Measurements from ENCODE around the gene DCTD.

DNA sequence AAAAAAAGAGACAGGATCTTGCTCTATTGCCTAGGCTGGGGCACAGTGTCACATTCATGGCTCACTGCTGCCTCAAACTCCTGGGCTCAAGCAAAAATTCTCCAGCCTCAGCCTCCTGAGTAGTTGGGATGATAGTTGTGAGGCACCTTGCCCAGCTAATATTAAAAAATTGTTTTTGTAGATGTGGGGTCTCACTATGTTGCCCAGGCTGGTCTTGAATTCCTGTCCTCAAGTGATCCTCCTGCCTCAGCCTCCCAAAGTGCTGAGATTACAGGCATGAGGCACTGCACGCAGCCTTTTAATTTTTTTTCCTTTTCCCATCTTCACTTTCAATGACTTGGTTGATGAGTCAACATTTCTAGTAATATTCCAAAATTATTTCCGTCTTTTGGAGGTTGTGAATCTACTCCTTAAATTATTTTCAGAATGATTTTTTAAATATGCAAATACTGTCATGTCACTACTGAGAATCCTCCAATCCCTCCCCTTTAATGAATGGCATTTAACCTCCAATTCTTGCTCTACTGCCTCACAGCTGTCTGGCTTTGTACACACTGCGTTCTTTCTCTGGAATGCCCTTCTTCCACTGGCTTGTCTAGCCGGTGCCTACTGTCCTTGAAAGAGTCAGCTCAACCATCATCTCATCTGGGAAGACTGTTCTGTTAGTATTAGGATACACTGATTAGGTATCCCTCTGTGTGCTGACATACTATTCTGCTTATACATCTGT is 27.5 kb upstream of the DCTD start:
- no peak for TF ChIP-seq EZH2 (IDR thresholded peaks at IDR 0.05; ENCODE audit: insufficient read depth, poor library complexity, severe bottlenecking)
- TF ChIP-seq EZH2phosphoT487 (IDR thresholded peaks at IDR 0.05; ENCODE audit: insufficient read depth, low read depth): no peak
